NK-92 (cell line): ENCODE results near the gene CACNB2.

Experiments used
- DNase-seq: peaks from one replicate; lab custom pipeline; 2025; ENCODE audit not compliant: unreplicated experiment; lab: John Stamatoyannopoulos, UW

CACNB2 gene

DNA sequence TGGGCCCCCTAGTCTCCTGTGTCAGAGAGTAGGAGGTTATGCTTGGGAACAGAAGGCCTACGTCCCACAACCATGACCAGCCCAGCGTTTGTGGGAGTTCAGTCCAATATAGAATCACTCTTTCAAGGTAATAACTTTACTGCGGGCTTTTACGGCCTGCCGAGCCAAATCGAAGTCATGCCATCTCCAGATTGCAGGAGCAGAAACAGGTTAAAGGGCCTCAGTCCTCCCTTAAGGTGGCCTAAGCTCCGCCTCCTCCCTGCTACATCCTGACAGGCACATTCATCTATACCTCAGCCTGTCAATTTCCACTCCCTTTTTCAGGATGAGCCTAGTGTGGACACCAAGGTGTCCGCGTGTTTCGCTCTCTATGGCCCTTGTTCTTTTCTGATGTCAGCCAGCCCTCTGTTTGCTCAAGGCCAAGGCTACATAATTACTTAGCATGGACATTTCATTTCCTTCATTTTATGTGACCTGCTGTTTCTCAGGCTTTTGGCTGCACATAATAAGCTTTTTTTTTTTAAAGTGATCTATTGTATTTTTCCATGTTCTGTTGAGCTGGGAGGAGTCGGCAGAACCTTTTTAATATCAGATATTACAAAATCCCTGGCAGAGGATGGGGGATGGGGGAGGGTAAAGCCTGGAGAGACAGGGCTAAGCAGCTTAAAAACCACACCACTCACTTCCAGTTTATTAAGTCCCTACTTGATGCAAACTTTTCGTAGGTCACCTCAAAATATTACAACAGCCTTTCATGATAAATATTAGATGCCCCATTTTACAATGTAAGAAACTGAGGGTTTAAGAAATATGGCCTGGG, 84.6 kb downstream of the CACNB2 start:
- DNase-seq: no peak

DNA sequence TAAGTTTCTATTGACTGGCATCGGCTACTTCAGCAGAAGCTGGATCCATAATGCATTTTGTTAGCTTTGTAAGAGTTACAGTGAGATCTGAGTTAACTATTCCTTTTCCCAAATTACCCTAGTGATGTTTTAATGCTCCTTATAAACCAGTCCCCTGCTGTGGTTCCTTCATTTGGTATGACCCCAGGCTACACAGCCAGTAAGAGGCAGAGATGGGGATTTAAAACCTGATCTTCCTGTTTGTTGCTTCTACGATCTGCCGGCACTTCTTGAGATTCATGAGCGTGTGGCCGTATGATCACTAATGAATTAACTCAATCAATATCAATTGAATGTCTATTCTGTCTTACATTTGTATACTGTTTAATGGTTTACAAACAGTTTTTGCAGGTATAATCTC, 86.1 kb downstream of the CACNB2 start:
- no peak for DNase-seq

DNA sequence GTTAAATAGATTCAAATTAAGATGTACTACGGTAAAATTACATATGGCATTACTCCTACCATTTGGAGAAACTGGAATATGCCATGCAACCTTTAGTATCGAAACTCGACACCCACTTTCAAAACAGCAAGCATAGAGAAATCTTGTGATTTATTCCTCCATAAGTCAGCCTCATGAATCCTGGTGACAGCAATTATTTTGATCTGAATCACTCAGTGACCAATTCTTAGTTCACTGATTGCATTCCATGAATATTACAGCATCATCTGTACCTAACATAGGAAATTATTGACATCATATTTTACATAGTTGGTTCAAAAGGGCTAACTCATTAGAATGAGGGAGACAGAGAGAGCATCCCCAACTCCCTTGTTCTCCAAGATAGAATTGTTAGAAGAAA, 89.6 kb downstream of the CACNB2 start:
- DNase-seq: no peak

DNA sequence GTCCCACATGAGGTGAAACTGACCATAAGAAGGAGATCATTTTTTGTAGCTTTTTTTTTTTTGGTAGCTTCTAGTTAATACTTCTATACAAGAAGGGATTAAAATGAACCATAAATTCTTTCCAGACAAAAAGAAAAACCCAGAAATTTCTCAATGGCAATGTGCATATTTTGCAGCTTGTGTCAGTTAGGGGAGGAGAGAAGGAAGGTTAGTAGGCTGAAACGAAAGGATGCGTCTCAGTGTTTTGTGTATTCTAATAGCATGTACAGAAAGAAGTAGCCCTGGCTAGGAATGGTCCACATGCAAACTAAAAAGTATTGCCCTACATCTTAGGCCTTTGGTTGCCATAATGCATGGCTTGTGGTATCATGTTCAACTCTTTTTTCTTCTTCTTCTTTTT, 90.6 kb downstream of the CACNB2 start:
- DNase-seq: no peak

DNA sequence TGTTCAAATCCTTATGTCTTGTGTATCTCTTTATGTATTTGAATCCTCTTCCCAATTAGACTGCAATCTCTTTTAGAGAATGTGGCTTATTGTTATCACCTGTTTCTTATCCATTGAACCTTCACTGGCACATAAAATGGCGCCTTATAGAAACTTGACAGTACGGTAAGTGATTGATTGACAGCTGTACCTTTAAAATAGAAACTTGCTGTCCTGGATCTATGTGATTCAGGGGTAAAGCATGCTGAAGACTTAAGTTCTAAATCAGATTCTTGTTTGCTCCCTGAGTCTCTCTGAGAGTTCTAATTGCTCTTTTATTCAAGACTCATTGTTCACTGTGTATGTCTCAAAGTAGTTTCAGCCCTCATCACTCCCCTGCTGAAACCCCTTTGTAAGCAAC, 91.3 kb downstream of the CACNB2 start:
- DNase-seq: no peak

DNA sequence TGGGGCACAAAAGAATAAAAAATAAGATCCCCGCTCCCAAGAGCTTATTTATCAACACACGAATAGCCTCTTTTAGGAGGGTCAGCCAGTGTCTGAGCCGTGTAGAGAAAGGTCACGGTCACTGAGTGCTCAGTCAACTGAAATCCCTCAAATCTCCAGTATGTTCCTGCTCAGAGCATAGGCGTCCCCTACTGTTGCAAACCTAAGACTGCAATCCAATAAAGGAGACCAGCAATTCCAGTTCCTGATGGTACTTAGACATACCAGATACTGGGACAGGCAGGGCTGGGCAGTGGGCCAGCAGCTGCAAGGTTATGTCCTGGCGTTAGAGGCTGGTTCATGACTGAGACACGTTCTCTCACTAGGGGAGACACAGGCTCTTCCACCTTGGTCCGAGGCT, 93.6 kb downstream of the CACNB2 start:
- DNase-seq: no peak

DNA sequence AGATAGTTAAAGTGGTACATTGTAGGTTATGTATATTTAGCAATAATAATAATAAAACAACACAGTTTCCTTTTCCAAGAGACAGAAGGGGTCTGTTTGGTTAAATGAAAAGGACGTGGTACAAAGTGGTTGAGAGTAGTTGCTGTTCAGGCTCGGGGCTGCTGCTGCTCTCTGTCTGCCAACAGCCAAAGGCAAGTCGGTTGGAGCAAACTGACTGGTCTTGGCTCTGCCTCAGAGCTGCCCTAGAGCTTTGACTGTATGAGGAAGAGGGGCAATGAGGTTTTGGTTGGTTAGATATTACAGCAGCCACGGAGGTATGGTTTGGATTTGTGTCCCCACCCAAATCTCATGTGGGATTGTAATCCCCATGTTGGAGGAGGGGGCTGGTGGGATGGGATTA, 95.3 kb downstream of the CACNB2 start:
- no peak for DNase-seq

DNA sequence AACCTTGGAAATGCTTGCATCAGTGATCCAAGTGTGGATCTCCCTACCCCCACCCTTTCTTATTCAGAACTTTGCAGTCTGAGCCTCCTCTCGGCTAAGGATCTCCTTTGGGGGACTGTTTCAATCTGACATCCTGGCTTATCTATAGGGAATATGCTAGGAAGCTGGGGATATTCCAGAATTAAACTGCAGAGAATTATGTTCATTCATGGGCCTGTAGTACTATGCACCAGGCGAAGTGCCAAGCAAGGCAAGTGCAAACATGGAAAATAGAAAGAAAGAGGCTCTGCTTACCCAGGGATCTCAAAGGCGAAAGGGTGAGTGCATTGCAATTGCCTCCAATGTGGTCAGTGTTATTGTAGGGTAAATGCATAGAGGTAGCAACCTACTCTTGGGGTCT, 96.5 kb downstream of the CACNB2 start:
- no peak for DNase-seq

DNA sequence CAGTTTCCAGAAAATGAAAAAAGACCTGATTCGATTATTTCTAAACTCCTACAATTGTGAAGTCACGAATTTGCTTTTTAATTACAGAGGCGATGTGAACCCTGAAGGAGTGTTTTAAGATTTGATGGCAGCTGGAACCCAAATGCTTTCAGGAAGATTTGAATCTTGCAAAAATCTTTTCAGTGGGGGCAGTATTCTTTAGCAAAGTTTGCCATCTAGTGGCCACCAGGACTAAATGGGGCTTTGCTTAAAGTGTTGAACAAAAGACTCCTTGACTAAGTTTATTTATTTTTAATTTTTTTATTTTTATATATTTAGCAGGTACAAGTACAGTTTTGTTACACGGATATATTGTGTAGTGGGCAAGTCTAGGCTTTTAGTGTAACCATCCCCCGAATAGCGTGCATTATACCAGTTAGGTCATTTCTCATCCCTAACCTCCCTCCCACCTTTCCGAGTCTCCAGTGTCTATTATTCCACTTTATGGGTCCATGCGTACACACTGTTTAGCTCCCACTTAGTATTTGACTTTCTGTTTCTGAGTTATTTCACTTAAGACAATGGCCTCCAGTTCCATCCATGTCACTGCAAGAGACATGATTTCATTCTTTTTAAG, 98.8 kb downstream of the CACNB2 start:
- no peak for DNase-seq

DNA sequence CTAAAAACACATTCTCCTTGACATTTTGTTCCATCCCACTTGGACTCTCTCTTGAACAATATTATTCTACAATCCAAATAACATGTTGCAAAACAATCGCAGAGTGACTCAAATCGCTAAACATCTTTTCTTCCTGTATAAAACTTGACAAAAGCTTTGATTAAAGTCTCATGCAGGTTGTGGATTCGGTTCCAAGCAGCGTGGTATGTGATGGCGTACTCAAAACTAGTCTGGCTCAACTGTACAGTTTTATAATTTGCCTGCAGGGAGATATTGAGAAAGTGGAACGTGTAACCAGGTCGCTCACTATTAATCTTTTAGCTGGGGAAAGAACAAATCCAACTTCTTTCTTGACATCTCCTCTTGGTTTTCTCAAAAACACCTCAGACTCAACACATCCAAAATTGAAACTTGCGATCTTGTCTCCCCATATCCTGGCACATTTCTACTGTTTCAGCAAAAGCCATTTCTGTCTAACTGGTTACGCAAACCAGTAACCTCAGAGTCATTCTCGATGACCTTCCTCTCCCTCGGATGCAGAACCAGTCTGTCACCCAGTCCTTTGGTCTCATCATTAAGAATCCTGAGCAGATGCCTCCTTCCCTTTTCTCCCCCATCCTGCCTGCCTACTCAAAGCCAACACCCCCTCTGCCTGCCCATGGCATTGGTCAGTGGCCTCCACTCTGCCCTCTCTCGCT, 100.1 kb downstream of the CACNB2 start:
- no peak for DNase-seq

DNA sequence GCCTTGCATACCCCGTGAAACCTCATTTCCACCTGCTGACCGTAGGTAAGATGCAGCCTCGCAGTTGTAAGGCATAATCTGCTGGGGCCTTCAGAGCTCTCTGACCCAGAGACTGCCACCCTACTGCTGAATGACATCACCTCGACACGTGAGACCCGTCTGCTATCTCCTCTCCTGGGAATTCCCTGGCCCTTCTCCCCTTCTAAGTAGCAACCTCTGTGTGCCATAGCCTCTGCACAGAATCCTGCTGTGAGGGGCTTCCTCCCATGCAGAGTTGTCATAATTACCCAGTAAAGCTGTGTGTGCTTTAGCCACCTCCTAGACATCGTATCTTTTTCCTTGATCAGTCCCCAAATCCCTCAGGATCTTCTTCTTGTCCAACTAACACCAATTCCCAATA, 106.7 kb downstream of the CACNB2 start:
- no peak for DNase-seq

DNA sequence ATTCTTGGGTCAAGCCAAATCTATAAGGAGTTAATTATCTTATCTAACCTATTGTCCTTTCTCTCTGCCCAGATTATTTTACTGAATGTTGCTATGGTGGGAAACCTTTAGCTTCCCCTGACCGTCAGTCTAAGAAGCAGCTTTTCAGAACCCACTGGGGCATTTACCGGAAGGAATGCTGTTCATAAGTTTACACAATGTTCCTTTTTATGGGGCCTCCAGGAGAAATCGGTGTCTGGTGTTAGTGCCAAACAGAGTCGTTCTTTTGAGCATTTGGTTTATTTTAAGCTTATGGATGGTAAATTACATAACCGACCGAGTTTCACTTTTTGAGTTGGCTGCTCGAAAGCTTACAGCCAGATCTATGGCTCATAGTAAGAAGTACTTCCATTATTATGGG, 111.9 kb downstream of the CACNB2 start:
- no peak for DNase-seq

DNA sequence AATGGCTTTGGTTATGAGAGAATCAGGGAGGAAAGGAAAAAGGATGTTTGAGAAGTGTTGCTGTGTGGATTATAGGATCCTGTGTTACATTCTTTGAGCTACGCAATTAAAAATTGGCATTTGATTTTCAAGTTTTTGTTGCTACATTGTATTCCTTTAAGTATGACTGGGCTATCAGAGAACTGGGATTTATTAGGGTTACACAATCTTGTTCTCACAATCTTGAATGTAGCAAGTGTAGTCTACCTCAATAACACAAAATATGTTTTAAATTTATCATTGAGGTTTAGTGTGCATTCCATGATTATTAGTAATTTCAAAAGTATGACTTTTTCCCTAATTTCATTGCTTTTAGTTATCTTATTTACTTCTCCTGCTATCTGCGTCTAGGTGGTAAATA, 113.9 kb downstream of the CACNB2 start:
- no peak for DNase-seq

DNA sequence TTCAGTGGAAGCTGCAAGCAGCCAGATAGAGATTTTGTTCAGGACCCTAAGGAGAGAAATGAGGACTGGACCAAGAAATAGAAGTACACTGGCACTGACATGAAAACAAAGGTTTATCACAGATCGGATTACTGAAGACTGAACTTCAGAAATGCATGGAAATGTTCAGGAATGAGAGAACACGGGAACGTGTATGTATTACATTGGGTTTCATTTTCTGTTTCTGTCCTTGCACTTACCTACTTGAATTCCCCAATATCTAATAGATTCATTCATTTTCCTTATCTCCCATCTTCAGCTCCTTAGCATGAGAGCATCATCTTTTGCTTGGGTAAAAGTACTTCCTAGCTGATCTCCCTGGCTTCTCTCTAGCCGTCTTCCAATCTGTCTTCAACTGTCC, 114.5 kb downstream of the CACNB2 start:
- DNase-seq: no peak

DNA sequence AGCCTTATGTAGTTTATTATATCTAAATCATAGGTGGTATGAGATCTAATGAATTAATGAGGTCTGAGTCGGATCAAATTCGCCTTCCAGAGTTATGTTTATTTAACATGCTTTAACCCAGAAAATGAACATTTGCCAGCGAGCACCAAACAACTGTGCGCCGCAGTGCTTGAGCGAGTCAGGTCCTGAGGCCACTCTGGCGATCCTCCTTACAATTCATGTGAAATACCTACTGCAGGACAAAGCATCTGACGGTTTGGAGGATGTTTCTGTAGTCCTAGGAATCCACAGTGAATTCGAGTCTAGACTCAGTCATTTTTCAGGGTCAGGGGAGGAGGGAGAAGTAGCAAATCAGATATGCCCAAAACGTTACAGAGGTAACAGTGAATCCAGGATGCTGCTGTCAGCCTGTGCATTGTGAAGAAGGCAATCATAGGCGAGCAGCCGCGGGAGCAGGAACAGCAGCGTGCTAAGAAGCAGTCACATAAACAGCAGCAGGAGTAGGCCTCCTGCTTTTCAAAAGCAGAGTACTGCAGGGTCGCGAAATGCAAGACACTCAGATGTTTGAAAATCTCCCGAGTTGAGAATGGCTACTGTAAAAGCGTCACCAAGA, 120.2 kb downstream of the CACNB2 start:
- no peak for DNase-seq

DNA sequence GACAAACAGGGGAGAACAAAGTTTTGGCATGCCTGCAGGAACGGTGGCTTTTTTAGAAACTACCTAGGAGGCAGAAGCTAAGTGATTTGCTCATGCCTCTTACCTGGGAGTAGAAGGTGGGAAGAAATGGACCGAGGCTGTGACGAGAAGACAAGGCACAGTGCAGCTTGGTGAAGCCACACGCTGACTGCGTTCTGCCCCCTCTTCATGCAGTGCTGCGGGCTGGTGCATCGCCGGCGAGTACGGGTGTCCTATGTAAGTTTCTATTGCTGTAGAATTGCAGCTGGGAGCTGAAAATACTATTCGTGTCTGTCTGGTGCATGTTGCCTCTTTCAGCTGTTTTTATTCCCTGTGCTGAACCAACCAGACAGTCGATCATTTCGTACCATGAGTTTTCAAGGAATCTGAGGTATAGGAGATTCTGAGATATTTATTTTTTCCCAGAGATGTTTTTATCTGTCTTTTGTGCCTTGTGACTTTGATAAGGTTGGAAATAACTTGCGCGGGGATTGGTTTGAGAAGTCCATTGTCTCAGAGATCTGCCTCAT, 120.9 kb downstream of the CACNB2 start:
- DNase-seq: no peak

DNA sequence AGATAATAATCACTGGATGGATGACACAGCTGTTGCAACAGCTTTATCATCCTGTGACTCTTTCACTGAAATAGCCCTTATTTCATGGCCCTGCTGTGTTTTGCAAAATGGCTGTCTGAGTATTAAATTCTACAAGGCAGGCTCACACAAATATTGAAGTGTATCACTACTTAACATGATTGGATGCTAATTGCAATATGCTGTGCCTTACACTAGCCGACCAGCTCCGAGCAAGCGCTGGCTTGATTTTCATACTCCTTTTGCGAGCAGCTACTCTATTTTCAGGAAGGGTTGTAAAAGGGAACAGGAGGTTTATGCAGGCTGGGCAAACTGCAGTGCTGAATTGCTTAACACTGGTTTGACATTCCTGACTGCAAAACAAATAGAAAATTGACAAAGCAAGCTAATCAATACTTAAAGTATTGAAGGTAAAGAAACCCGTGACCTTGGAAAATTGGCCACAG, 121.6 kb downstream of the CACNB2 start:
- DNase-seq: no peak

DNA sequence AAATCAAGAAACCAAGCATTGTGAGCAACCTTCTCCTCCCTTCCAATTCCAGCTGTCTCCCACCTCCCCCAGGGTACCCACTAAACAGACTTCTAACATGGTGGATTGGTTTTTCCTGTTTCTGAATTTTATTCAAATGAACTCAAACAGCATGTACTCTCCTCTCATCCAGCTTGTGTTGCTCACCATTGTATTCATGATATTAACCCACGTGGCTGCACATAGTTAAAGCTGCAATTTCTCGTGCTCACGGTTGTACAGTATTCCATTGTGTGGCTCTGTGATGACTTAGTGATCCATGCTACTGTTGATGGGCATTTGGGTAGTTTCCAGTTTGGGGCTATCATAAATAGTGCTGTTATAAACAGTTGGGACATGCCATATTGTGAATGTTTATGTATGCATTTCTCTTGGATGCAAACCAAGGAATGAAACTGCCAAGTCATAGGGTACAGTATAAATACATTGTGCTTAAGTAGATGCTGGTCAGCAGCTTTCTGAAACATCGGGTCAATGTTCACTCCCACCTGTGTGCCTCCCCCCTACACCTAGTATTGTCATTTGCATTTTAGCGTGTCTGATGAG, 124.3 kb downstream of the CACNB2 start:
- DNase-seq: no peak

DNA sequence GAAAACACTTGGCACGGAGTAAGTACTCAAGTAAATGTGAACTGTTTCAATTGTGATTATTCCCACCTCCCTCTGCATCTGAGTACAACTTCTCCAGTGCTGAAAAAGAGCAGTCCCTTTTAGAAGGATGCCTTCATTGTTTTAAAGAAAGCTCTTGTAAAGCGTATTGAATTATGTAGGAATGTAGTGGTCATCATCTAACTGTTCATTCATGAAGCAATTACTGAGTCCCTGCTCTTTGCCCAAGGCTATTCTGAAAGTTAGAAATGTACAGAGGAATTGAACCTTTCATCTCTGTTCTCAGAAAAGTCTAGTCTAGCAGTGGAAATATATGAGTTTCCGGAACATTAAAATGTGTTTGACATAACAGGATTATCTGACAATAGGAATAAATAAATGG, 127.8 kb downstream of the CACNB2 start:
- no peak for DNase-seq

DNA sequence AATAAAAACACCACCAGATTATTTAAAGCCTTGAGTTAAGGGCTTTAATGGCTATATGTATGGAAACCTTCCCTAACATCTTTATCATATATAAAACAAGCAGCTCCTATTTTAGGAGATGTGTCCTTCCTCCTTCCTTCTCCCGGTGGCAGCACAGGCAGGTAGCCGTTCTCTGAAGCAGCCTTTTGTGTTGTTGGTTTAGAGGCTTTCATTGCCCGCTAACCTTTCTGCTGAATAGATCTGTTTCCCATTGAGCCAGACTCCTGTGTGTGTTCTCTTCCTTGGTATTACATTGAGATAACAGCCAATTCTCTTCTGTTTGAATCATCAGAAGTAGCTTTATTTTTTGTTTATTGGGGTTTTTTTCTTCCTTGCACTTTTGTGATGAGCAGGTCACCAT, 131.3 kb downstream of the CACNB2 start:
- no peak for DNase-seq

DNA sequence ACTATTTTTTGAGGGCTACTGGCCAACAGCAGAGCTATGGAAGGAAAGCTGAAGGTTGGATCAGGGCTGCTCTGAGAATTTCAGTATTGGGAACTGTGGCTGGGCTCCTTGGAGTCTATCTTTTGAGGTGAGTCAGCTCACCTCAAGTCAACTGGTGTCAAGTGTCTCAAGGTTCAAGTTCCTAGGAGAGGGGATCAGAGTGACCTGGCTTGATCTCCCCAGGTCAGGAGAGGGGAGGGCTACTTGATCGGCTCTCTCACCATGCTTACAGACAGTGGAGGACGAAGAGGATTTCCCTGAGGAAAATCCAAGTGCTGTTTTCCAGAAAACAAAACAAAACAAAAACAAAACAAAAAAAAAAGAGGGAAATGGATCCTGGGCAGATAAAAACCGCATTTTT, 132.8 kb downstream of the CACNB2 start:
- DNase-seq: no peak
